MCF 10A (cell line): Measurements from ENCODE around the gene GASK1B. TPM values are rescaled to one million over a fixed set of nuclear protein-coding genes. Genes with fewer than 3 reads are reported as not detected.

Experiments used
- Bru-seq: library from RNA; stranded (reverse); fragments of 400-500 nt; gene quantifications from one replicate; lab custom pipeline; 2021; lab: Mats Ljungman, UMichigan
- BruChase-seq, 2 experiments: library from RNA; stranded (reverse); fragments of 400-500 nt; gene quantifications; one replicate each; lab custom pipeline; 2021; lab: Mats Ljungman, UMichigan
- BruUV-seq: library from RNA; stranded (reverse); fragments of 400-500 nt; replicated peaks from 2 replicates; lab custom pipeline; 2021; lab: Mats Ljungman, UMichigan
- CTCF ChIA-PET: fragments of 300-600 bp; sonication (Branson Sonifier 250); formaldehyde crosslinking; extraction: SDS; loops from one replicate; lab custom pipeline; 2021; ENCODE audit warnings: antibody characterized with exemption, inconsistent platforms; lab: Yijun Ruan, JAX
- POLR2A ChIA-PET: fragments of 300-600, 350-650 bp; sonication (Branson Sonifier 250); formaldehyde crosslinking; extraction: SDS; loops from one replicate; lab custom pipeline; 2020; ENCODE audit warnings: antibody characterized with exemption, inconsistent platforms; lab: Yijun Ruan, JAX
- DNase-seq: peaks from one replicate; pipeline ENCODE4 v3.0.0-alpha.2; 2018; ENCODE audit not compliant: unreplicated experiment
- H3K27ac Mint-ChIP-seq: one replicate; pipeline ENCODE4 v1.8.0; 2022; ENCODE audit warnings: mild to moderate bottlenecking, low read depth, mixed read lengths; ENCODE audit not compliant: unreplicated experiment
- H3K27me3 Mint-ChIP-seq: one replicate; pipeline ENCODE4 v1.8.0; 2022; ENCODE audit warnings: mixed read lengths; ENCODE audit not compliant: insufficient read depth, unreplicated experiment
- H3K36me3 Mint-ChIP-seq: one replicate; pipeline ENCODE4 v1.8.0; 2022; ENCODE audit warnings: mild to moderate bottlenecking, moderate library complexity, mixed read lengths; ENCODE audit not compliant: insufficient read depth, unreplicated experiment
- H3K4me1 Mint-ChIP-seq: one replicate; pipeline ENCODE4 v1.8.0; 2022; ENCODE audit warnings: mixed read lengths; ENCODE audit not compliant: insufficient read depth, unreplicated experiment
- H3K4me3 Mint-ChIP-seq: one replicate; pipeline ENCODE4 v1.8.0; 2022; ENCODE audit warnings: mild to moderate bottlenecking, moderate library complexity, mixed read lengths; ENCODE audit not compliant: unreplicated experiment
- H3K9me3 Mint-ChIP-seq: one replicate; pipeline ENCODE4 v1.8.0; 2022; ENCODE audit warnings: mixed read lengths; ENCODE audit not compliant: unreplicated experiment
- CTCF ChIP-seq: fragments of 200-600 bp; IDR thresholded peaks from one replicate; pipeline ENCODE4 v1.8.0; 2022; ENCODE audit warnings: antibody characterized with exemption, mild to moderate bottlenecking; ENCODE audit not compliant: unreplicated experiment
- intact Hi-C: fragments of 100-400 bp; cut with micrococcal nuclease; formaldehyde crosslinking; loops from 2 replicates; pipeline ENCODE4 v1.14.1; 2022
- long read RNA-seq: library from polyadenylated mRNA; stranded (forward); transcript quantifications from one replicate; pipeline ENCODE4 v2.0.0, GENCODE V29; 2022
- total RNA-seq: library from RNA; stranded (reverse); gene quantifications from 2 replicates; pipeline ENCODE4 v1.2.3, GENCODE V29; 2022

Gene GASK1B
- total RNA-seq (7.2 and 9.7 TPM in 2 replicates), Bru-seq, nascent RNA (percentile 52 among the genes with signal in this experiment), BruChase-seq, experiment 1, labeled RNA remaining after a 6-hour chase (percentile 56 among the genes with signal in this experiment), BruChase-seq, experiment 2, labeled RNA remaining after a 2-hour chase (percentile 49 among the genes with signal in this experiment)
- long read RNA-seq, full-length matches to known transcripts: 4 of 14 reads
- long read RNA-seq, partial matches to known transcripts: 6 of 14 reads
- long read RNA-seq, other reads (novel, unspliced or antisense): 4 of 14 reads

DNA sequence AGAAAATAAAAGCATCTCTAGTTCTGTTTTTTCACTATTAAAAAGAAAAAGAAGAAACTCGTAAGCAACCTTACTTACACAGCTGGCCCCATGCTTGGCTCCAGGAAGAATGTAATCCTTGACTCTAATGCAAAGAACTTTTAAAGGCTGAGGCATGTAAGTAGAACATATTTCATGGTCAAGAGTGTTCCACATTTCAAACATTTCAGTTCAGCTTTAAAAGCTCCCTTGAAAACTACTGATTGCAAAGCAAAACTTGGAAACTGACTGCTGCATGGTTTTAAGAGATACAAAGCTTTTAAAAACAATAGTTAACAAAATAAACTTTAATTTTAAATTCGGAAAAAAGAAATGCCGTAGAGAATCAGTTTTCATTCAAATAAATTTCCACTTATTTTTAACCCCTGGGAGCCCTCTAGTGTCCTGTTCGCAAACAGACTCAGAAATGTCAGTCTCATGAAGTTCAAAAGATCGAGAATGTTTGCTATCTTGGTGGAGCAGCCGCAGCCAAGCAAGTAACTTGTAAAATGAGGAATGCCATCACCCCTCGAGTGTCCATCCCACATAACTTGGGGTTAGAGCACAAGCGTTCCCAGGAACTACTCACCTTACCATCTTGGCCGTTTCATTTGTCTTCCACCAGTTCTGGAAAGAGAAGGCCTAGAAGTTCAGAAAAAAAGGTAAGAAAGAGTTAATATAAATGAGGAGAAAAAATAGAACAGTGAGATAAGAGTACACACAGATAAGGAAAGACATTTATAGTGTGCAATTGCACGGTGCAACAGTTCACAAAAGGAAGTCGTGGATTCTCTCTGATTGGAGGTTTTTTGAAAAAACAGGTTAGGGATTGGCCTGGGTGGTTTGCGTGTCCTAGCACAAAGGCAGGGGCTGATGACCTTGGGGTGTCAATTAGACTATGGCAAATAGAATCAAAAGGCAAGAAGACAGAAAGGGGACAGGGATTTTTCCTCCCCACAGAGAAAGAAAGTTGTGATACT is at the start of gene GASK1B:
GASK1B (minus strand) TSS at position 765 of the 998 bp plus-strand sequence. CDS start 1,650 bp downstream, outside the sequence.
- H3K27ac Mint-ChIP-seq: peak within 1 kb of the TSS; percentile 62
- POLR2A ChIA-PET: interaction anchor here (0.6 to 3.1 kb wide), 14 partner anchors 17 to 1381 kb away, joined by 3 to 14 read pairs (median 4); no protein-coding TSS in a partner anchor
- intact Hi-C loops: loop anchor here (1.0 to 5.0 kb wide), 4 partner anchors 50 to 1695 kb away; no protein-coding TSS in a partner anchor
- H3K9me3 Mint-ChIP-seq: no peaks in the 10 kb centered on the region
- peak within 1 kb of the TSS; percentile 71 for H3K4me3 Mint-ChIP-seq
- peak; percentile 72 for TF ChIP-seq CTCF
- CTCF ChIA-PET: interaction anchor here (0.7 to 5.2 kb wide), 26 partner anchors 10 to 442 kb away, joined by 3 to 71 read pairs (median 6); no protein-coding TSS in a partner anchor
- peak; percentile 68 for DNase-seq
- no peaks in the 10 kb centered on the region for H3K27me3 Mint-ChIP-seq
- no TSS peak for BruUV-seq
- H3K4me1 Mint-ChIP-seq: peaks cover 42% of the 10 kb centered on the region
- peaks cover 15% of the 10 kb centered on the region for H3K36me3 Mint-ChIP-seq

- intact Hi-C loops: no loop called here
Measured at GRCh38 chr4:158219623-158220022, 46.8 kb upstream of the GASK1B start.

DNA sequence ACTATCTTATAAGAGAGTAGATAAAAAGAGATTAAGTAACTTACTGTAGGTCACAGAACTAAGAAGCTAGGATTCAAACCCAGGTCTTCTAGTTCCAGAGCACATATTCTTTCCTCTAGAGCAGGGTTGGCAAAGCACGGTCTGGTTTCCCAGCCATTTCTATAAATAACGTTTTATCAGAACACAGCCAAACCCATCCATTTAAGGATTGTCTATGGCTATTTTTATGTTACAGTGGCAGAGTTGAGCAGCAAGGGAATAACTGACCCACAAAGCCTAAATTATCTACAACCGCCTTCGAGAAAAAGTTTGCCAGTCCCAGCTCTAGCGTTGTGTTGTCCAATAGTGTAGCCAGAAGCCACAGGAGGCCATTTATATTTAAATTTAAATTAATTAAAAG is 44.9 kb upstream of the GASK1B start:
- no TSS peak for BruUV-seq
- ChIA-PET CTCF (no interaction called here), POLR2A (no interaction called here)
- H3K4me1 Mint-ChIP-seq: no peaks in the 10 kb centered on the region
- peaks cover 15% of the 10 kb centered on the region for H3K36me3 Mint-ChIP-seq
- no peak for DNase-seq
- H3K4me3 Mint-ChIP-seq: no peak overlapping the region
- TF ChIP-seq CTCF: no peak
- H3K9me3 Mint-ChIP-seq: no peaks in the 10 kb centered on the region
- no peak overlapping the region for H3K27ac Mint-ChIP-seq
- H3K27me3 Mint-ChIP-seq: no peaks in the 10 kb centered on the region
- intact Hi-C loops: no loop called here

More at GRCh38 chr4:158219623-158220022, 46.8 kb upstream of the GASK1B start:
- no peaks in the 10 kb centered on the region for H3K4me1 Mint-ChIP-seq
- no peaks in the 10 kb centered on the region for H3K27me3 Mint-ChIP-seq
- ChIA-PET POLR2A (no interaction called here), CTCF (interaction anchor here (1.3 to 1.9 kb wide), 2 partner anchors 24 to 26 kb away, joined by 3 to 4 read pairs; no protein-coding TSS in a partner anchor)
- no TSS peak for BruUV-seq
- no peaks in the 10 kb centered on the region for H3K9me3 Mint-ChIP-seq
- no peak overlapping the region for H3K4me3 Mint-ChIP-seq
- DNase-seq: no peak
- H3K27ac Mint-ChIP-seq: no peak overlapping the region
- no peak for TF ChIP-seq CTCF
- H3K36me3 Mint-ChIP-seq: peaks cover 7% of the 10 kb centered on the region
